K562 (cell line): ENCODE measurements around the gene MMP11. TPM values are rescaled to one million over a fixed set of nuclear protein-coding genes. Genes with fewer than 3 reads are reported as not detected.

Experiments used
- ATF4 ChIP-seq: fragments of 450-650 bp; formaldehyde crosslinking; IDR thresholded peaks from 2 replicates; pipeline ENCODE4 v1.4.0; 2022; ENCODE audit warnings: mild to moderate bottlenecking, moderate library complexity
- EP400 ChIP-seq: fragments of 450-650 bp; IDR thresholded peaks from 2 replicates; pipeline ENCODE4 v1.6.1; 2017; ENCODE audit warnings: antibody characterized with exemption, mild to moderate bottlenecking, moderate library complexity
- ETV6 ChIP-seq, 3 experiments: fragments of 150-350 bp in 1 of 3; sonication (generic) in 1 of 3; formaldehyde crosslinking in 1 of 3; IDR thresholded peaks; 2 replicates each; pipeline versions ENCODE4 v1.6.1 to v1.8.0; 2014 to 2022; ENCODE audit warnings: borderline replicate concordance in 2 of 3, low read depth in 2 of 3, antibody characterized with exemption in 1 of 3, low read length in 1 of 3, mild to moderate bottlenecking in 1 of 3, missing genetic modification reagents in 1 of 3
- GABPB1 ChIP-seq: sonication (generic); formaldehyde crosslinking; IDR thresholded peaks from 2 replicates; pipeline ENCODE4 v1.8.0; 2022; ENCODE audit warnings: mild to moderate bottlenecking, missing genetic modification reagents
- GATA2 ChIP-seq: sonication (generic); formaldehyde crosslinking; IDR thresholded peaks from 2 replicates; pipeline ENCODE4 v1.4.0; 2020; ENCODE audit warnings: mild to moderate bottlenecking, missing genetic modification reagents
- GTF2B ChIP-seq: IDR thresholded peaks from 2 replicates; pipeline ENCODE4 v1.6.1; 2011; ENCODE audit not compliant: insufficient read length; ENCODE audit errors: extremely low read depth
- MAZ ChIP-seq, 2 experiments: fragments of 450-650 bp in 1 of 2; sonication (generic) in 1 of 2; formaldehyde crosslinking; IDR thresholded peaks in 1 of 2; conservative IDR thresholded peaks in 1 of 2; 2 replicates each; pipeline versions ENCODE4 v1.4.0 to v1.5.0; 2020; ENCODE audit warnings: mild to moderate bottlenecking in 1 of 2, missing genetic modification reagents in 1 of 2
- MEIS2 ChIP-seq: fragments of 450-650 bp; IDR thresholded peaks from 2 replicates; pipeline ENCODE4 v1.6.1; 2014; ENCODE audit warnings: mild to moderate bottlenecking; ENCODE audit not compliant: partially characterized antibody
- NUFIP1 ChIP-seq: fragments of 450-650 bp; IDR thresholded peaks from 2 replicates; pipeline ENCODE4 v1.6.1; 2018; ENCODE audit not compliant: partially characterized antibody
- PCBP1 ChIP-seq: fragments of 200-400 bp; formaldehyde crosslinking; IDR thresholded peaks from 2 replicates; pipeline ENCODE4 v1.6.1; 2018; ENCODE audit warnings: mild to moderate bottlenecking, low read depth, low read length; ENCODE audit not compliant: poor library complexity, severe bottlenecking
- POLR2B ChIP-seq: fragments of 450-650 bp; IDR thresholded peaks from 2 replicates; pipeline ENCODE4 v1.6.1; 2018; ENCODE audit warnings: low read depth; ENCODE audit not compliant: partially characterized antibody
- SUPT5H ChIP-seq: fragments of 450-650 bp; IDR thresholded peaks from 2 replicates; pipeline ENCODE4 v1.6.1; 2016
- TCF15 ChIP-seq: fragments of 250-450 bp; sonication (Bioruptor Pico); IDR thresholded peaks from 2 replicates; pipeline ENCODE4 v1.8.0; 2022; ENCODE audit warnings: moderate library complexity, mild to moderate bottlenecking, inconsistent platforms
- TEAD1 ChIP-seq, 2 experiments: fragments of 450-650 bp in 1 of 2; sonication (generic) in 1 of 2; formaldehyde crosslinking; IDR thresholded peaks; 2 replicates each; pipeline versions ENCODE4 v1.4.0 to v1.8.0; 2020 to 2022; ENCODE audit warnings: mild to moderate bottlenecking in 2 of 2, missing genetic modification reagents in 1 of 2
- TOE1 ChIP-seq, 2 experiments: fragments of 450-650 bp in 1 of 2; sonication (generic) in 1 of 2; formaldehyde crosslinking in 1 of 2; IDR thresholded peaks; 2 replicates each; pipeline versions ENCODE4 v1.7.1 to v1.8.0; 2016 to 2022; ENCODE audit warnings: borderline replicate concordance in 2 of 2, mild to moderate bottlenecking in 2 of 2, antibody characterized with exemption in 1 of 2, inconsistent platforms in 1 of 2, low read depth in 1 of 2, missing genetic modification reagents in 1 of 2, moderate library complexity in 1 of 2
- TRIM24 ChIP-seq, 2 experiments: fragments of 450-650 bp; IDR thresholded peaks; 2 replicates each; pipeline ENCODE4 v1.6.1; 2016
- TRIM28 ChIP-seq: fragments of 450-650 bp; IDR thresholded peaks from 2 replicates; pipeline ENCODE4 v1.6.1; 2017
- YY1 ChIP-seq, 3 experiments: IDR thresholded peaks; 2 replicates each; pipeline ENCODE4 v1.6.1; 2011; ENCODE audit warnings: low read length in 2 of 3, mild to moderate bottlenecking in 2 of 3, moderate library complexity in 2 of 3, borderline replicate concordance in 1 of 3, control low read depth in 1 of 3, low read depth in 1 of 3; ENCODE audit not compliant: insufficient read depth in 3 of 3, insufficient replicate concordance in 2 of 3, control insufficient read depth in 1 of 3, insufficient read length in 1 of 3; ENCODE audit errors: extremely low read depth in 1 of 3
- ZNF263 ChIP-seq: sonication (generic); formaldehyde crosslinking; IDR thresholded peaks from 2 replicates; pipeline ENCODE4 v1.8.0; 2022; ENCODE audit warnings: mild to moderate bottlenecking, missing genetic modification reagents, borderline replicate concordance
- ZNF274 ChIP-seq: IDR thresholded peaks from 2 replicates; pipeline ENCODE4 v1.6.1; 2011; ENCODE audit warnings: low read depth, mild to moderate bottlenecking, low read length, moderate library complexity, borderline replicate concordance
- ZNF644 ChIP-seq: fragments of 200-800 bp; sonication (Bioruptor generic); IDR thresholded peaks from 2 replicates; pipeline ENCODE4 v1.6.1; 2016; ENCODE audit warnings: low read depth, missing genetic modification characterization, missing compliant biosample characterization
- ZNF699 ChIP-seq: fragments of 250-450 bp; sonication (Bioruptor Pico); IDR thresholded peaks from 2 replicates; pipeline ENCODE4 v1.8.0; 2021; ENCODE audit warnings: mild to moderate bottlenecking, moderate library complexity; ENCODE audit not compliant: insufficient replicate concordance
- ZNF717 ChIP-seq: fragments of 250-450 bp; sonication (Bioruptor Pico); IDR thresholded peaks from 2 replicates; pipeline ENCODE4 v1.5.0; 2021
- polyA plus RNA-seq, 8 experiments: library from polyadenylated mRNA; depleted of rRNA in 4 of 8; stranded (reverse) in 5 of 8; unstranded in 3 of 8; fragments of >200 nt; fragmentation: Nextera tagmentation in 2 of 8; fragmentation: Illumina TruSeq in 1 of 8; extraction: Ambion mirVana in 2 of 8; extraction: Trizol in 1 of 8; gene quantifications; 2 replicates each; pipeline versions ENCODE4 v1.2.1 to v1.2.3, GENCODE V29; 2011 to 2014; ENCODE audit warnings: inconsistent platforms in 1 of 8, missing spikeins in 1 of 8
- total RNA-seq, 7 experiments: library from RNA; depleted of rRNA in 6 of 7; stranded (reverse); fragments of >200 nt in 6 of 7; fragmentation: Illumina TruSeq in 2 of 7; extraction: Trizol in 2 of 7; gene quantifications; 2 replicates each; pipeline versions ENCODE4 v1.2.1 to v1.2.3, GENCODE V29; 2011 to 2021; ENCODE audit warnings: low replicate concordance in 1 of 7

The MMP11 gene
- total and polyA plus RNA-seq, 9 of the 15 experiments (the other 6 are each of a cell fraction or from before 2014, with no cell fraction given): 0.14 to 1.8 (median 1.1) TPM; not detected in 2

- TF ChIP-seq GTF2B: no peak
- TF ChIP-seq ZNF699 (CRISPR knock-in tag): no peak
- peak; percentile 72 for TF ChIP-seq MEIS2
- TF ChIP-seq ZNF644 (tag): peak; percentile 86
- no peak for TF ChIP-seq TRIM28
- TF ChIP-seq GABPB1 (CRISPR knock-in tag): peak; percentile 63; the same call in 1 of the 2 replicates
- TF ChIP-seq MAZ (CRISPR knock-in tag; conservative IDR thresholded peaks at IDR 0.05 in 1 of 2, IDR thresholded peaks at IDR 0.05 in 1 of 2): peak; percentile 34 to 55; a peak in 3 of 4 replicates
- TF ChIP-seq POLR2B: peak; percentile 81
- no peak for TF ChIP-seq TCF15
- peak; percentile 39 for TF ChIP-seq PCBP1
- TF ChIP-seq GATA2: no peak
- peak; percentile 85 for TF ChIP-seq SUPT5H
- no peak for TF ChIP-seq ATF4 (CRISPR knock-in tag)
- no peak for TF ChIP-seq TRIM24 (IDR thresholded peaks at IDR 0.05)
- TF ChIP-seq NUFIP1: no peak
- peak in 2 of 3 experiments; percentile 37 to 55 for TF ChIP-seq YY1 (IDR thresholded peaks at IDR 0.05; ENCODE audit: borderline replicate concordance in 1 of 3, control insufficient read depth in 1 of 3, extremely low read depth in 1 of 3, insufficient read depth in 3 of 3, insufficient read length in 1 of 3, insufficient replicate concordance in 2 of 3, low read depth in 1 of 3, low read length in 2 of 3)
- peak in 1 of 2 experiments; percentile 78; a peak in 2 of 4 replicates for TF ChIP-seq TEAD1 (CRISPR knock-in tag; IDR thresholded peaks at IDR 0.05)
- peak; percentile 49; the same call in 1 of the 2 replicates for TF ChIP-seq TOE1 (IDR thresholded peaks at IDR 0.05; ENCODE audit: borderline replicate concordance)
- TF ChIP-seq TOE1 (CRISPR knock-in tag; IDR thresholded peaks at IDR 0.05; ENCODE audit: borderline replicate concordance, low read depth): no peak
- no peak for TF ChIP-seq ZNF263
- no peak for TF ChIP-seq ETV6 (IDR thresholded peaks at IDR 0.05; ENCODE audit: borderline replicate concordance in 1 of 2, low read depth in 2 of 2, low read length in 1 of 2)
- TF ChIP-seq ETV6 (CRISPR knock-in tag; IDR thresholded peaks at IDR 0.05; ENCODE audit: borderline replicate concordance): no peak
- peak; percentile 50; the same call in 1 of the 2 replicates for TF ChIP-seq EP400
- TF ChIP-seq ZNF717 (CRISPR knock-in tag): no peak
- TF ChIP-seq ZNF274: no peak
Observed at GRCh38 chr22:23786752-23787599, 14.3 kb downstream of the MMP11 start, which contains the start of gene SMARCB1 (continued).
